ENCODE results near the gene SCGN. TPM values are rescaled to one million over a fixed set of nuclear protein-coding genes. Genes with fewer than 3 reads are reported as not detected.

SCGN gene
- total RNA-seq, 4 donors from 2014 or later: not detected

GRCh38 chr6:25670208-25670607 lies 18.2 kb downstream of the SCGN start:
- TF ChIP-seq POLR2A (IDR thresholded peaks at IDR 0.05): no peak
- no peak for TF ChIP-seq CTCF (IDR thresholded peaks at IDR 0.05)
- no peaks in the 10 kb centered on the region for H3K36me3 ChIP-seq
- H3K27me3 ChIP-seq: peaks cover 0 to 5% (median 0%) of the 10 kb centered on the region in 4 donors
- no peak for DNase-seq
- H3K9me3 ChIP-seq: no peaks in the 10 kb centered on the region
- intact Hi-C loops (cut with DNase I): no loop called here
- no peak overlapping the region for H3K27ac ChIP-seq
- no peaks in the 10 kb centered on the region for H3K4me1 ChIP-seq
- 33 to 45% methylated on average over 1 of the region's 1 CpG for WGBS, 2 donors
- H3K4me3 ChIP-seq: no peak overlapping the region

GRCh38 chr6:25670793-25671513 lies 18.9 kb downstream of the SCGN start:
- Histone ChIP-seq H3K27me3 (peaks cover 0 to 9% (median 0%) of the 10 kb centered on the region in 4 donors), H3K4me1 (no peaks in the 10 kb centered on the region), H3K4me3 (no peak overlapping the region), H3K27ac (no peak overlapping the region), H3K9me3 (no peaks in the 10 kb centered on the region), H3K36me3 (no peaks in the 10 kb centered on the region)
- WGBS, 2 donors: 56 to 66% methylated on average over 7 of the region's 7 CpGs
- no peak for TF ChIP-seq POLR2A (IDR thresholded peaks at IDR 0.05)
- no peak for TF ChIP-seq CTCF (IDR thresholded peaks at IDR 0.05)
- intact Hi-C loops (cut with DNase I): no loop called here
- DNase-seq: no peak

- no peaks in the 10 kb centered on the region for H3K9me3 ChIP-seq
- H3K27me3 ChIP-seq: peaks cover 0 to 9% (median 0%) of the 10 kb centered on the region in 4 donors
- no peaks in the 10 kb centered on the region for H3K4me1 ChIP-seq
- H3K4me3 ChIP-seq: no peak overlapping the region
- no peak for DNase-seq
- intact Hi-C loops (cut with DNase I): no loop called here
- TF ChIP-seq POLR2A (IDR thresholded peaks at IDR 0.05) (no peak), CTCF (IDR thresholded peaks at IDR 0.05) (no peak)
- no peaks in the 10 kb centered on the region for H3K36me3 ChIP-seq
- 22 to 52% methylated on average over 1 of the region's 1 CpG for WGBS, 2 donors
- H3K27ac ChIP-seq: no peak overlapping the region
Measured at GRCh38 chr6:25671652-25672051, 19.6 kb downstream of the SCGN start.

- WGBS, 2 donors: 36 to 73% methylated on average over 5 of the region's 5 CpGs
- no peak overlapping the region for H3K4me3 ChIP-seq
- no peak overlapping the region for H3K27ac ChIP-seq
- no peak for TF ChIP-seq CTCF (IDR thresholded peaks at IDR 0.05)
- intact Hi-C loops (cut with DNase I): no loop called here
- peaks cover 0 to 9% (median 0%) of the 10 kb centered on the region in 4 donors for H3K27me3 ChIP-seq
- no peaks in the 10 kb centered on the region for H3K4me1 ChIP-seq
- DNase-seq: no peak
- H3K9me3 ChIP-seq: no peaks in the 10 kb centered on the region
- no peaks in the 10 kb centered on the region for H3K36me3 ChIP-seq
Measured at GRCh38 chr6:25675167-25675566, 23.2 kb downstream of the SCGN start.

- 64 to 79% methylated on average over 5 of the region's 5 CpGs for WGBS, 2 donors
- intact Hi-C loops (cut with DNase I): no loop called here
Measured at GRCh38 chr6:25676775-25677174, 24.8 kb downstream of the SCGN start.

More at GRCh38 chr6:25676775-25677174, 24.8 kb downstream of the SCGN start:
- H3K36me3 ChIP-seq: no peaks in the 10 kb centered on the region
- H3K4me1 ChIP-seq: no peaks in the 10 kb centered on the region
- no peak for DNase-seq
- TF ChIP-seq POLR2A (IDR thresholded peaks at IDR 0.05): no peak
- TF ChIP-seq CTCF (IDR thresholded peaks at IDR 0.05): no peak
- H3K27me3 ChIP-seq: peaks cover 0 to 3% (median 0%) of the 10 kb centered on the region in 4 donors
- no peak overlapping the region for H3K27ac ChIP-seq
- H3K4me3 ChIP-seq: no peak overlapping the region
- H3K9me3 ChIP-seq: no peaks in the 10 kb centered on the region

All from esophagus squamous epithelium (tissue), 5 donors.